NCI-H510A (cell line): ENCODE measurements around the gene ATP1A2.
A peak's percentile ranks its signal among the peaks of the same experiment; 100 is the strongest.

Experiments used
- DNase-seq: peaks from one replicate; lab custom pipeline; 2025; lab: John Stamatoyannopoulos, UW

The ATP1A2 gene

DNA sequence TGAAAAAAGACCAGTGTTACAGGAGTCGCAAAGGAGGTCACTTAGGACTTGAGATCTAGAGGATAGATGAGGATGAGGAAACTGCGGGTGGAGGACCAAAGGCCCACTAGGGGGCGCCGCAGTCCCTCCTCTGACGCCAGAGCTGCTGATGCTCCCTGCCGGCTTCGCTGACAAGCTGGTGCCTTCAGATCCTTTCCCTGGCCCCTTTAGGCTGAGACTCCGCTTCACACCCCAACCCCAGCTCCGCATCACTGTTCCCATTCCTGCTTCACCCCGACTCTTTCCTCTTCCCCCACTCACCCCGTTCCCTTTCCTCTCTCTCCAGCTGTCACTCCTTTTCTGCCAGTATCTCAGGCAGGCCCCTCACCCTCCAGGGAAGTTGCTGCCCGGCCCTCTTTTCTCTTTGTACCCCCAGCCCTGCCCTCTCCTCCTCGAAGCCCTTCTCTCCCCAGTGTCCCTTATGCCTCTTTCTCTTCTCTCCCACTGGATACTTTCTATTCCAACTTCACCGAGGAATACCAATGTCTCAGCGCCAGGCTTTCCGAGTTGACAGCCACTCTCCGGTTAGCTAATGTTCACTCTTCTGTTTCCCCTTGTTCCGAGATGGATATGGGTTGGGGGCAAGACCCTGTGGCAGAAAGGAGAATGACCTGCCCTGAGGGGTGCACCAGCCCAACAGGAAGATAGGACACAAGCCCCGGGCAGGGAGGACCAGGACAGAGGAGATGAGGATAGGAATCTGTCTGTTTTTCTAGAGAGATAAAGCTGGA lies 29.7 kb upstream of the ATP1A2 start:
- DNase-seq: peak; percentile 47

DNA sequence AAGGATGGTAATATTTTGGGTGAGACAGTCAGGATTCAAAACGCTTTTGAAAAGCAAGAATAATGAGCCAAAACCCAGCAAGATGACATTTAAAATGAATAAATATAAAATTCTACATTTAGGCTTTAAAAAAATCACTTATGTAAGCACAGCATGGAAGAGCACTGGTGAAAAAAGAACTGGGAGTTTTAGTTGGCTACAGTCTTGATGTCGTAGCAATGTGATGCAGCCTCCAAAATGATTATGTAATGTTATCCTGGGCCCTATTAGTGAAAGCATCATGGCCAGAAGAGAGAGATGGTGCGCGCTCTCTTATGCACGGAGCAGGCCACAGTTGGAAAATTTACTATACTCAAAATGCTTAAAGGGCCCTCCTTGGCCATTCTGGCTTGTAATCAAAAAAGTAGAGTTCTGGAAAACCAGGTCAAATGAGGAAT lies 29.1 kb upstream of the ATP1A2 start:
- DNase-seq: no peak

- DNase-seq: no peak
Observed at GRCh38 chr1:160087118-160087662, 28.4 kb upstream of the ATP1A2 start.

GRCh38 chr1:160089883-160090282 lies 25.7 kb upstream of the ATP1A2 start:
- DNase-seq: no peak

- no peak for DNase-seq
Observed at GRCh38 chr1:160090760-160091159, 24.8 kb upstream of the ATP1A2 start.

DNA sequence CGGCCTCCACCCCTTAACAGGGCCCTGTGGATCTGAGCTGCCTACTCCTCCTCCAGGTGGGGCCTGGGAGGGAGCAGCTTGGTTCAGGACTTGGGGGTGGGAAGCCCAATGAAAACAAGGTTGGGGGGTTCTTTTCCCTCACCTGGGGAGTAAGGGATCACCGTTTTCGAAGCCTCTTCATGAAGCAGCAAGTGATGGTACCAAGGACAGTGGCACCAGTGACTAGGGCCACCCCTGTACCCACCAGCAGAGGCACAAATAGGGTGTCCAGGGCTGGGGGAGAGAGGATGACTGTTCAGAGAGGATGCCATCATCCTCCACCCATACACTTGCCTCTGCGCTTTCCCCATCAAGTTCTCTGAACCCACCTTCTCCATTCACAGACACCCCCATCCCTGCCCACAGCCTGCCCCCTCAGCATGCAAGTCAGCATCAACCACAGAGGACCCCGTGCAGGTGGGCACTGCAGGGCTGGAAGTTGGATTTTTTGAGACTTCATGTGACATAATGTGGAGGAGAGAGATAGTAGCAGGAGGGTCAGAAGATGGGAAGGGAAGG lies 23.8 kb upstream of the ATP1A2 start:
- DNase-seq: no peak

- no peak for DNase-seq
Observed at GRCh38 chr1:160092366-160093068, 23.0 kb upstream of the ATP1A2 start.

GRCh38 chr1:160093069-160093395 lies 22.5 kb upstream of the ATP1A2 start:
- DNase-seq: no peak

DNA sequence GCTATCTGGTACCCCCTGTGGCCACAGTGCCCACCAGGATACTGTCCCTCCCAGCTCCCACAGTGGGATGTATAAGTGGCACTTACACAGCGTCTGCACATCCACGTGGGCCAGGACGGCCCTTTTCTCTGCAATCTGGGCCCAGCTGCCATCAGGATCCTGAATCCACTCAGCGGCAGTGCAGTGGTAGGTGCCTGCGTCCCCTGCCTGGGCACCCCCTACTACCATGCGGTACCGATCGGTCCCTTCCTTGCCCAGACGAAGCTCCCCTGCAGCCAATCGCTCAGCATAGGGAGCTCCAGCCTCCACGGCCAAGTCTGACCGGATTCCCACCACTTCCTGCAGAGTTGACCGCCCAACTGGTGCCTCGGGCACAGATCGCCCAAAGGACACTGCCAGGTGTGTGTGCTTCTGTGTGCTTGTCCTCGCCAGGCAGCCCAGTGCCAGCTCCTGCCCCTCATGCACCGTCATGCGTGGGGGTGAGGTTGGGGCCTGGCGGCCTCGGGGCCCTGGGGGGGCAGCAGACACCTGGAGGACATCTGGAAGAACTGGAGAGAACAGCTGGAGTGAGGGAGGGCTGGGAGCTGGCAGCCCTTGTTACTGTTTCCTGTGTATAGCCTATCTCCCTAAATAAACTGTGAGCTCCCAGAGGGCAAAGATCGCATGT lies 21.8 kb upstream of the ATP1A2 start:
- no peak for DNase-seq

DNA sequence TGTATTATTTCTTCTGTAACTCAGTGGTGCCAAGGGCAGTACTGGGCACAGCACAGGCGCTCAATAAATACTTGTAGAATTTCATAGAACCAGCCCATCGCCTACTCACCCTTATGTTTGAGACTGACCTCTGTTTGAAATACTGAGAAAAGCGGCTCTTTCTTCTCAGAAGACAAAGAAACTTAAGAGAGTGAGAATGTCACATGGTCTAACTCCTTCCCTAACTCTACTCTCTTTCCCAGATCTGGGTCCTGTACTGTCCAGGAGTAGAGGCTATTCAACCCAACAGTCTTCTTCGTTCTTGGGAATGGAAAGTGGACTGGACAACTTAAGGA lies 21.3 kb upstream of the ATP1A2 start:
- no peak for DNase-seq

GRCh38 chr1:160094806-160095205 lies 20.8 kb upstream of the ATP1A2 start:
- DNase-seq: no peak

- DNase-seq: no peak
Observed at GRCh38 chr1:160095382-160096105, 20.0 kb upstream of the ATP1A2 start.

- no peak for DNase-seq
Observed at GRCh38 chr1:160096274-160097116, 19.1 kb upstream of the ATP1A2 start.

GRCh38 chr1:160097151-160097910 lies 18.2 kb upstream of the ATP1A2 start:
- DNase-seq: no peak

- DNase-seq: peak; percentile 84
Observed at GRCh38 chr1:160097911-160098851, 17.4 kb upstream of the ATP1A2 start, which contains the start of gene IGSF8. IGSF8 (minus strand) TSS chr1:160098619; CDS start chr1:160098472, 147 bp downstream.

DNA sequence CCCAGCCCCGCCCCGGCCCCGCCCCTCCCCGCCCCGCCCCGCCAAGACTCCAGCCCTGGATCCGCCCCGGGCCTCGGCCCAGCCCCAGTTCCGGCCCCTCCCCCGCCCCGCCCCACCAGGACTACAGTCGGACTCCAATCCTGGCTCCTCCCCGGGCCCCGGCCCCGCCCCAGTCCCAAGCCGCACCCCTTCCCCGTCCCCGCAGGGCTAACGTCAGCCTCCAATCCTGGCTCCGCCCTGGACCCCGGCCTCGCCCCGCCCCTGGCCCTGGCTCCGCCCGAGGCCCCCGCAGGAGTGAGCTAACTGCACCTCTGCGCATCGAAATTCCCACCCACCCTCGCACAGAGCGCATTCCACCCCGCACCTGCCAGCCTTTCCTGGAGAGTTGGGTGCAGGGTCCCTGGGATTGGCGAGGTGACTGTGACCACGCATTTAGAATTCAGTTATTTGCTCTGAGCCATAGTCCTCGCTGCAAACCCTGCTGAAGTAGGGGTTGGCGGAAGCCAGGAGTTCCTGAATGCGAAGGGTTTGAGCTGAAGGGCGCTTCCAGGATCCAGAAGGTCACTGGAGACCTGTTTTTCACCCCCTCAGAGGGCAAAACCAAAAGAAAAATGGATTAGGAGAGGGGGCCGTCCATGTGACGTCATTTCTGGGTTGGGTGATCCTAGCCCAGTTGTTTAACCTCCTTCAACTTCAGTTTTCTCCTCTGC lies 16.6 kb upstream of the ATP1A2 start:
- DNase-seq: no peak

GRCh38 chr1:160099716-160100375 lies 15.7 kb upstream of the ATP1A2 start:
- DNase-seq: no peak
